H1 (cell line): ENCODE data around the gene KPNA6. TPM values are rescaled to one million over a fixed set of nuclear protein-coding genes. Genes with fewer than 3 reads are reported as not detected.
A peak's percentile ranks its signal among the peaks of the same experiment; 100 is the strongest.

Experiments used
- CTCF ChIA-PET: fragments of 300-600 bp; sonication (Branson Sonifier 250); formaldehyde crosslinking; loops from one replicate; lab custom pipeline; 2021; ENCODE audit not compliant: partially characterized antibody; lab: Charles Lee
- POLR2A ChIA-PET: fragments of 300-600 bp; sonication (Branson Sonifier 250); formaldehyde crosslinking; loops from one replicate; lab custom pipeline; 2021; ENCODE audit warnings: inconsistent platforms; ENCODE audit not compliant: partially characterized antibody; lab: Charles Lee
- DNase-seq, 2 experiments: peaks; one replicate each; pipeline versions ENCODE4 v3.0.0 to v3.0.0-alpha.2; 2010 to 2022; ENCODE audit warnings: low spot score in 2 of 2, low read depth in 1 of 2, mixed read lengths in 1 of 2
- FAIRE-seq: peaks from 2 replicates; lab custom pipeline; 2011; peaks lifted over from hg19 to GRCh38; lab: Jason Lieb, UNC
- H2AFZ ChIP-seq: 2 replicates; pipeline ENCODE4 v1.8.1; 2012; ENCODE audit warnings: low read length, inconsistent platforms
- H2AK5ac ChIP-seq: 2 replicates; pipeline ENCODE4 v1.6.1; 2013; ENCODE audit warnings: low read depth, low read length
- H2BK120ac ChIP-seq: replicated peaks from 2 replicates; pipeline ENCODE3; 2013; ENCODE audit warnings: low read depth, low read length, inconsistent platforms
- H2BK12ac ChIP-seq: 2 replicates; pipeline ENCODE4 v1.6.1; 2013; ENCODE audit warnings: low read depth, low read length
- H2BK15ac ChIP-seq: 2 replicates; pipeline ENCODE4 v1.6.1; 2013; ENCODE audit warnings: low read length
- H2BK20ac ChIP-seq: 2 replicates; pipeline ENCODE4 v1.6.1; 2013; ENCODE audit warnings: low read length
- H2BK5ac ChIP-seq: 2 replicates; pipeline ENCODE4 v1.6.1; 2013; ENCODE audit warnings: low read depth, low read length
- H3K14ac ChIP-seq: 2 replicates; pipeline ENCODE4 v1.6.1; 2013; ENCODE audit warnings: inconsistent platforms; ENCODE audit not compliant: insufficient read length
- H3K18ac ChIP-seq: 2 replicates; pipeline ENCODE4 v1.6.1; 2013; ENCODE audit warnings: low read length; ENCODE audit errors: extremely low read depth
- H3K23ac ChIP-seq: 2 replicates; pipeline ENCODE4 v1.6.1; 2013; ENCODE audit warnings: inconsistent platforms; ENCODE audit not compliant: insufficient read length
- H3K23me2 ChIP-seq: 2 replicates; pipeline ENCODE4 v1.6.1; 2013; ENCODE audit warnings: low read depth, low read length
- H3K27ac ChIP-seq: 2 replicates; pipeline ENCODE4 v1.6.1; 2011; ENCODE audit warnings: low read depth, low read length, inconsistent platforms
- H3K27me3 ChIP-seq, 4 experiments: replicated peaks in 1 of 4; 1 replicate in 1 of 4; 2 replicates in 3 of 4; pipeline versions ENCODE4 v1.6.1 to v1.8.1; 2011 to 2013; ENCODE audit warnings: low read length in 3 of 4, mild to moderate bottlenecking in 3 of 4, inconsistent platforms in 2 of 4, mixed read lengths in 2 of 4, moderate library complexity in 1 of 4; ENCODE audit not compliant: control insufficient read depth in 3 of 4, insufficient read depth in 3 of 4; ENCODE audit errors: extremely low read depth in 1 of 4
- H3K36me3 ChIP-seq, 4 experiments: 2 replicates each; pipeline versions ENCODE4 v1.6.1 to v1.8.1; 2011 to 2013; ENCODE audit warnings: mild to moderate bottlenecking in 4 of 4, low read length in 3 of 4, moderate library complexity in 2 of 4, control low read depth in 1 of 4, inconsistent platforms in 1 of 4; ENCODE audit not compliant: insufficient read depth in 4 of 4, control insufficient read depth in 2 of 4
- H3K4ac ChIP-seq: replicated peaks from 2 replicates; pipeline ENCODE3; 2013; ENCODE audit warnings: low read length, low read depth, mixed read lengths, inconsistent platforms; ENCODE audit not compliant: insufficient read length
- H3K4me1 ChIP-seq, 4 experiments: replicated peaks in 1 of 4; 1 replicate in 1 of 4; 2 replicates in 3 of 4; pipeline versions ENCODE4 v1.6.1 to v1.8.1; 2011 to 2013; ENCODE audit warnings: low read length in 3 of 4, inconsistent platforms in 2 of 4, mixed read lengths in 1 of 4; ENCODE audit not compliant: insufficient read depth in 4 of 4, control insufficient read depth in 3 of 4
- H3K4me2 ChIP-seq, 2 experiments: 2 replicates each; pipeline versions ENCODE4 v1.6.1 to v1.8.1; 2011 to 2013; ENCODE audit warnings: low read depth in 2 of 2, low read length in 2 of 2, control low read depth in 1 of 2, inconsistent platforms in 1 of 2, mild to moderate bottlenecking in 1 of 2; ENCODE audit not compliant: insufficient read depth in 1 of 2
- H3K4me3 ChIP-seq, 4 experiments: fragments of 200-600, 300-600 bp in 1 of 4; sonication (generic), shearing (Covaris generic), sonication (Bioruptor Twin) in 1 of 4; 2 replicates each; pipeline versions ENCODE4 v1.5.1 to v1.8.1; 2011 to 2016; ENCODE audit warnings: low read length in 4 of 4, low read depth in 3 of 4, control low read depth in 2 of 4, inconsistent platforms in 2 of 4, mild to moderate bottlenecking in 2 of 4, mixed read lengths in 1 of 4, moderate library complexity in 1 of 4; ENCODE audit not compliant: insufficient read depth in 2 of 4; ENCODE audit errors: extremely low read depth in 1 of 4
- H3K56ac ChIP-seq: replicated peaks from 2 replicates; pipeline ENCODE3; 2013; ENCODE audit warnings: low read depth, mild to moderate bottlenecking, mixed read lengths, low read length, inconsistent platforms; ENCODE audit not compliant: insufficient read length
- H3K79me1 ChIP-seq: 2 replicates; pipeline ENCODE4 v1.6.1; 2013; ENCODE audit warnings: low read depth, low read length, control low read depth
- H3K79me2 ChIP-seq, 2 experiments: 2 replicates each; pipeline versions ENCODE4 v1.6.1 to v1.8.1; 2012 to 2013; ENCODE audit warnings: low read length in 2 of 2, mild to moderate bottlenecking in 2 of 2, inconsistent platforms in 1 of 2; ENCODE audit not compliant: insufficient read depth in 2 of 2, control insufficient read depth in 1 of 2
- H3K9ac ChIP-seq, 4 experiments: replicated peaks in 1 of 4; 1 replicate in 1 of 4; 2 replicates in 3 of 4; pipeline versions ENCODE4 v1.6.1 to v1.8.1; 2011 to 2013; ENCODE audit warnings: low read depth in 3 of 4, low read length in 3 of 4, control low read depth in 2 of 4, mild to moderate bottlenecking in 2 of 4, moderate library complexity in 2 of 4, inconsistent platforms in 1 of 4; ENCODE audit errors: extremely low read depth in 1 of 4
- H3K9me3 ChIP-seq, 2 experiments: 2 replicates each; pipeline versions ENCODE4 v1.6.1 to v1.8.1; 2012 to 2013; ENCODE audit warnings: mild to moderate bottlenecking in 2 of 2, moderate library complexity in 2 of 2, control low read depth in 1 of 2, inconsistent platforms in 1 of 2, low read depth in 1 of 2, low read length in 1 of 2, mixed read lengths in 1 of 2; ENCODE audit not compliant: insufficient read depth in 2 of 2
- H4K20me1 ChIP-seq, 2 experiments: replicated peaks in 1 of 2; 2 replicates each; pipeline versions ENCODE3 to v1.8.1; 2011 to 2013; ENCODE audit warnings: inconsistent platforms in 2 of 2, low read length in 2 of 2, mild to moderate bottlenecking in 1 of 2; ENCODE audit not compliant: insufficient read depth in 2 of 2, control insufficient read depth in 1 of 2
- H4K5ac ChIP-seq: 2 replicates; pipeline ENCODE4 v1.6.1; 2013; ENCODE audit warnings: low read length, low read depth, mixed read lengths, inconsistent platforms; ENCODE audit not compliant: insufficient read length
- H4K8ac ChIP-seq: 2 replicates; pipeline ENCODE4 v1.8.0; 2013; ENCODE audit warnings: mild to moderate bottlenecking, moderate library complexity, low read length, inconsistent platforms; ENCODE audit not compliant: insufficient read depth; ENCODE audit errors: extremely low read depth
- H4K91ac ChIP-seq: replicated peaks from 2 replicates; pipeline ENCODE3; 2013; ENCODE audit warnings: low read length, mixed read lengths, inconsistent platforms; ENCODE audit not compliant: insufficient read length
- BRCA1 ChIP-seq: IDR thresholded peaks from 2 replicates; pipeline ENCODE4 v1.6.1; 2012; ENCODE audit warnings: low read depth, low read length, improper control_type of control experiment
- EZH2 ChIP-seq: fragments of 200-600 bp; sonication (generic); IDR thresholded peaks from 2 replicates; pipeline ENCODE4 v1.7.1; 2012; ENCODE audit warnings: low read depth, mild to moderate bottlenecking, moderate library complexity, low read length, inconsistent platforms; ENCODE audit not compliant: severe bottlenecking
- FOSL1 ChIP-seq: IDR thresholded peaks from 2 replicates; pipeline ENCODE4 v1.6.1; 2011; ENCODE audit warnings: mild to moderate bottlenecking, low read depth, low read length, moderate library complexity; ENCODE audit not compliant: insufficient read depth
- TAF1 ChIP-seq: IDR thresholded peaks from 2 replicates; pipeline ENCODE4 v1.6.1; 2011; ENCODE audit warnings: mild to moderate bottlenecking, low read depth, low read length
- WGBS, 2 experiments: shearing (Covaris generic) in 1 of 2; methylation state at CpG; one replicate each; pipeline versions ENCODE4 v1.1.6 to v1.1.7; 2013 to 2015; ENCODE audit warnings: low lambda C conversion rate in 2 of 2, mixed read lengths in 2 of 2, inconsistent platforms in 1 of 2, low coverage in 1 of 2, missing lambda C conversion rate in 1 of 2; ENCODE audit not compliant: insufficient replicate concordance in 2 of 2, insufficient coverage in 1 of 2, insufficient read length in 1 of 2; ENCODE audit errors: extremely low coverage in 1 of 2, missing lambda C conversion rate in 1 of 2; 5-methylcytosine and 5-hydroxymethylcytosine counted together
- polyA plus RNA-seq, 7 experiments: library from polyadenylated mRNA; depleted of rRNA in 3 of 7; stranded (reverse) in 5 of 7; unstranded in 2 of 7; fragments of >200 nt in 5 of 7; fragments of 200-250 nt in 2 of 7; gene quantifications; 1 replicate in 5 of 7; 2 replicates in 1 of 7; 4 replicates in 1 of 7; pipeline versions ENCODE4 v1.2.1 to v1.2.3, GENCODE V29; 2011 to 2013; ENCODE audit warnings: missing spikeins in 2 of 7, mixed read lengths in 2 of 7
- total RNA-seq: library from RNA; stranded (reverse); fragmentation: NEBNext Ultra II Directional; extraction: Animal tissue kit (Norgen Biotek cat#: 25700); gene quantifications from 2 replicates; pipeline ENCODE4 v1.2.1, GENCODE V29; 2021

KPNA6 gene
- total and polyA plus RNA-seq, 2 of the 8 experiments (the other 6 are each of a cell fraction or from before 2014, with no cell fraction given), result 24.2 to 120 TPM

DNA sequence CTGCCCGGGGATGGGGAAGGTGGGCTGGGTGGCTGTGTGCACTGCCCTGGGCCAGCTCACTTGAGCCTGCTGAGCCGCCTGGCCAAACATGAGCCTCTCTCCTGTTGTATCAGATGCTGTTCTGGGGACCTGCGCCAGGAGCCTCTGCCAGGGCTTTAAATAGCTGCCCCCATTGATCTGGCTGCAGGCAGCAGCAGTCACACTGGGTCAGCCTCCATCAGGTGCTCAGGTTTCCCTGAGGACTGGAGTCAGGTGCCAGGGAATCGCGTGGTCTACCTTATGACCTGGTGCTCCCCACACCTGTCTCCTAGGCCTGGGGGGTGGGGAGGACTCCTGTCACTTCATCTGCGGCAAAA lies 91.8 kb downstream of the KPNA6 start:
- Histone ChIP-seq H3K23ac (no peak overlapping the region), H4K91ac (no peak overlapping the region), H2BK12ac (peak overlapping the region; percentile 80; the same call in 1 of the 2 replicates), H2BK120ac (no peak overlapping the region), H4K5ac (no peak overlapping the region), H3K18ac (peak overlapping the region; percentile 79; the same call in 1 of the 2 replicates), H3K79me1 (0 out of 2 replicates have a peak, but pooled peaks cover 3% of the 10 kb centered on the region), H2AK5ac (no peak overlapping the region), H3K9ac (0 out of 7 replicates have a peak overlapping the region, but pooled peaks of 2 of the 4 experiments have one; percentile 6 to 14), H3K4me3 (peak overlapping the region; percentile 47 to 67 (median 62); a peak in 6 of 8 replicates), H3K4me2 (peak overlapping the region; percentile 76 to 92), H3K36me3 (peaks cover 16 to 30% (median 22%) of the 10 kb centered on the region in 4 experiments; a peak in 7 of 8 replicates)
- ChIA-PET CTCF (interaction anchor here (0.8 to 4.2 kb wide), 5 partner anchors 12 to 49 kb away, joined by 3 to 25 read pairs (median 6); no protein-coding TSS in a partner anchor), POLR2A (interaction anchor here (0.5 to 21.3 kb wide), 21 partner anchors 9 to 172 kb away, joined by 3 to 332 read pairs (median 7); partner anchors contain the start of genes DCDC2B, FAM229A, HDAC1 and IQCC)
- DNase-seq (peak in 1 of 2 experiments; percentile 58), FAIRE-seq (no peak)
- 36% methylated on average over 6 of the region's 6 CpGs; no CpG with 5 or more reads in 1 of the 2 experiments for WGBS, 2 experiments
- no peak for TF ChIP-seq BRCA1
- no peak for TF ChIP-seq TAF1
- no peak for TF ChIP-seq FOSL1
- no peak for TF ChIP-seq EZH2
- TF ChIP-seq, all 59 proteins: peak for 0
- Histone ChIP-seq H3K27me3 (peaks cover 0 to 4% (median under 1%) of the 10 kb centered on the region in 4 experiments; a peak in 3 of 7 replicates), H2AFZ (no peak overlapping the region), H4K8ac (no peak overlapping the region), H2BK20ac (no peak overlapping the region), H3K56ac (no peak overlapping the region), H3K4me1 (peaks cover 13 to 28% (median 18%) of the 10 kb centered on the region in 4 experiments), H3K9me3 (no peaks in the 10 kb centered on the region), H2BK5ac (peak overlapping the region; percentile 53), H3K79me2 (no peaks in the 10 kb centered on the region), H3K27ac (no peak overlapping the region), H3K23me2 (peaks cover 9% of the 10 kb centered on the region; the same call in 1 of the 2 replicates), H3K4ac (no peak overlapping the region), H4K20me1 (peaks cover 3 to 5% of the 10 kb centered on the region in 2 experiments), H3K14ac (no peak overlapping the region), H2BK15ac (no peak overlapping the region)
